Skeletal muscle tissue (tissue), 5 donors: ENCODE measurements around the gene WDTC1. TPM values are rescaled to one million over a fixed set of nuclear protein-coding genes. Genes with fewer than 3 reads are reported as not detected.

Source experiments
- H3K27ac ChIP-seq: one replicate; pipeline ENCODE4 v1.7.0; 2013; ENCODE audit warnings: mild to moderate bottlenecking, low read depth, low read length, inconsistent platforms
- H3K27me3 ChIP-seq, 3 donors: one replicate each; pipeline ENCODE4 v1.7.0; 2013; ENCODE audit warnings: low read length in 3 of 3; ENCODE audit not compliant: control insufficient read depth in 3 of 3, insufficient read depth in 3 of 3
- H3K36me3 ChIP-seq, 3 donors: one replicate each; pipeline ENCODE4 v1.7.0; 2013; ENCODE audit warnings: low read length in 3 of 3; ENCODE audit not compliant: control insufficient read depth in 3 of 3, insufficient read depth in 3 of 3
- H3K4me1 ChIP-seq, 3 donors: one replicate each; pipeline ENCODE4 v1.7.0; 2013; ENCODE audit warnings: low read length in 3 of 3, mild to moderate bottlenecking in 3 of 3; ENCODE audit not compliant: control insufficient read depth in 3 of 3, insufficient read depth in 3 of 3
- H3K4me3 ChIP-seq, 3 donors: one replicate each; pipeline ENCODE4 v1.7.0; 2013; ENCODE audit warnings: low read length in 3 of 3
- H3K9ac ChIP-seq, 3 donors: one replicate each; pipeline ENCODE4 v1.7.0; 2013; ENCODE audit warnings: low read length in 3 of 3, mild to moderate bottlenecking in 3 of 3, moderate library complexity in 2 of 3, low read depth in 1 of 3
- H3K9me3 ChIP-seq, 3 donors: one replicate each; pipeline ENCODE4 v1.7.0; 2013; ENCODE audit warnings: low read length in 3 of 3; ENCODE audit not compliant: control insufficient read depth in 3 of 3
- small RNA-seq: library from RNA; depleted of rRNA; stranded (forward); fragments of <200 nt; gene quantifications from one replicate; pipeline ENCODE3, GENCODE V24; 2014
- total RNA-seq: library from RNA; depleted of rRNA; stranded (reverse); fragments of >200 nt; gene quantifications from one replicate; pipeline ENCODE4 v1.2.3, GENCODE V29; 2014
- donor health status: Osteomylitis.

Gene WDTC1
- total RNA-seq, 1 donor from 2014 or later: 13.0 TPM

- Histone ChIP-seq H3K36me3 (peaks cover 33 to 43% (median 37%) of the 10 kb centered on the region in 3 donors), H3K27ac (no peak overlapping the region), H3K4me3 (no peak overlapping the region), H3K9me3 (no peaks in the 10 kb centered on the region), H3K9ac (no peak overlapping the region), H3K4me1 (peaks cover 0 to 8% (median 0%) of the 10 kb centered on the region in 3 donors), H3K27me3 (no peaks in the 10 kb centered on the region)
Measured at GRCh38 chr1:27356619-27357280, 122.3 kb downstream of the WDTC1 start.

GRCh38 chr1:27357281-27358037 lies 123.0 kb downstream of the WDTC1 start:
- no peak overlapping the region for H3K4me3 ChIP-seq
- H3K36me3 ChIP-seq: peaks cover 37 to 50% (median 43%) of the 10 kb centered on the region in 3 donors
- no peak overlapping the region for H3K27ac ChIP-seq

More at GRCh38 chr1:27357281-27358037, 123.0 kb downstream of the WDTC1 start:
- Histone ChIP-seq H3K27me3 (no peaks in the 10 kb centered on the region), H3K4me1 (peaks cover 0 to 8% (median 0%) of the 10 kb centered on the region in 3 donors), H3K9ac (peak overlapping the region in 1 of 3 donors; percentile 54), H3K9me3 (no peaks in the 10 kb centered on the region)

Small RNA genes within 50 kb of the gene (small RNA-seq; reads per million reads assigned to genes)
- not detected for gene RF00019
- gene RNU6-48P: not detected
- gene SNRPEP7: not detected

Other genes with a start within 250 kb of the WDTC1 start
- under 0.01 TPM for gene TRNP1, start 240.9 kb upstream of the WDTC1 start, total RNA-seq
- gene TENT5B, start 221.8 kb upstream of the WDTC1 start, total RNA-seq: 1.0 TPM
- gene SLC9A1, start 79.5 kb upstream of the WDTC1 start, total RNA-seq: 1.6 TPM
- 14.1 TPM for gene TMEM222, start 87.5 kb downstream of the WDTC1 start, total RNA-seq
- gene SYTL1, start 107.4 kb downstream of the WDTC1 start, total RNA-seq: under 0.01 TPM
- gene MAP3K6, start 132.3 kb downstream of the WDTC1 start, total RNA-seq: 4.2 TPM
- gene FCN3, start 140.2 kb downstream of the WDTC1 start, total RNA-seq: not detected
- not detected for gene CD164L2, start 148.7 kb downstream of the WDTC1 start, total RNA-seq
- gene GPR3, start 158.0 kb downstream of the WDTC1 start, total RNA-seq: under 0.01 TPM